H1 (cell line): Measurements from ENCODE around the gene ACSL6. TPM values are rescaled to one million over a fixed set of nuclear protein-coding genes. Genes with fewer than 3 reads are reported as not detected.

Experiments
- CTCF ChIA-PET: fragments of 300-600 bp; sonication (Branson Sonifier 250); formaldehyde crosslinking; loops from one replicate; lab custom pipeline; 2021; ENCODE audit not compliant: partially characterized antibody; lab: Charles Lee
- POLR2A ChIA-PET: fragments of 300-600 bp; sonication (Branson Sonifier 250); formaldehyde crosslinking; loops from one replicate; lab custom pipeline; 2021; ENCODE audit warnings: inconsistent platforms; ENCODE audit not compliant: partially characterized antibody; lab: Charles Lee
- DNase-seq, 2 experiments: peaks; one replicate each; pipeline versions ENCODE4 v3.0.0 to v3.0.0-alpha.2; 2010 to 2022; ENCODE audit warnings: low spot score in 2 of 2, low read depth in 1 of 2, mixed read lengths in 1 of 2
- FAIRE-seq: peaks from 2 replicates; lab custom pipeline; 2011; peaks lifted over from hg19 to GRCh38; lab: Jason Lieb, UNC
- H2AFZ ChIP-seq: 2 replicates; pipeline ENCODE4 v1.8.1; 2012; ENCODE audit warnings: low read length, inconsistent platforms
- H2AK5ac ChIP-seq: 2 replicates; pipeline ENCODE4 v1.6.1; 2013; ENCODE audit warnings: low read depth, low read length
- H2BK120ac ChIP-seq: replicated peaks from 2 replicates; pipeline ENCODE3; 2013; ENCODE audit warnings: low read depth, low read length, inconsistent platforms
- H2BK12ac ChIP-seq: 2 replicates; pipeline ENCODE4 v1.6.1; 2013; ENCODE audit warnings: low read depth, low read length
- H2BK15ac ChIP-seq: 2 replicates; pipeline ENCODE4 v1.6.1; 2013; ENCODE audit warnings: low read length
- H2BK20ac ChIP-seq: 2 replicates; pipeline ENCODE4 v1.6.1; 2013; ENCODE audit warnings: low read length
- H2BK5ac ChIP-seq: 2 replicates; pipeline ENCODE4 v1.6.1; 2013; ENCODE audit warnings: low read depth, low read length
- H3K14ac ChIP-seq: 2 replicates; pipeline ENCODE4 v1.6.1; 2013; ENCODE audit warnings: inconsistent platforms; ENCODE audit not compliant: insufficient read length
- H3K18ac ChIP-seq: 2 replicates; pipeline ENCODE4 v1.6.1; 2013; ENCODE audit warnings: low read length; ENCODE audit errors: extremely low read depth
- H3K23ac ChIP-seq: 2 replicates; pipeline ENCODE4 v1.6.1; 2013; ENCODE audit warnings: inconsistent platforms; ENCODE audit not compliant: insufficient read length
- H3K23me2 ChIP-seq: 2 replicates; pipeline ENCODE4 v1.6.1; 2013; ENCODE audit warnings: low read depth, low read length
- H3K27ac ChIP-seq: 2 replicates; pipeline ENCODE4 v1.6.1; 2011; ENCODE audit warnings: low read depth, low read length, inconsistent platforms
- H3K27me3 ChIP-seq, 4 experiments: replicated peaks in 1 of 4; 1 replicate in 1 of 4; 2 replicates in 3 of 4; pipeline versions ENCODE4 v1.6.1 to v1.8.1; 2011 to 2013; ENCODE audit warnings: low read length in 3 of 4, mild to moderate bottlenecking in 3 of 4, inconsistent platforms in 2 of 4, mixed read lengths in 2 of 4, moderate library complexity in 1 of 4; ENCODE audit not compliant: control insufficient read depth in 3 of 4, insufficient read depth in 3 of 4; ENCODE audit errors: extremely low read depth in 1 of 4
- H3K36me3 ChIP-seq, 4 experiments: 2 replicates each; pipeline versions ENCODE4 v1.6.1 to v1.8.1; 2011 to 2013; ENCODE audit warnings: mild to moderate bottlenecking in 4 of 4, low read length in 3 of 4, moderate library complexity in 2 of 4, control low read depth in 1 of 4, inconsistent platforms in 1 of 4; ENCODE audit not compliant: insufficient read depth in 4 of 4, control insufficient read depth in 2 of 4
- H3K4ac ChIP-seq: replicated peaks from 2 replicates; pipeline ENCODE3; 2013; ENCODE audit warnings: low read length, low read depth, mixed read lengths, inconsistent platforms; ENCODE audit not compliant: insufficient read length
- H3K4me1 ChIP-seq, 4 experiments: replicated peaks in 1 of 4; 1 replicate in 1 of 4; 2 replicates in 3 of 4; pipeline versions ENCODE4 v1.6.1 to v1.8.1; 2011 to 2013; ENCODE audit warnings: low read length in 3 of 4, inconsistent platforms in 2 of 4, mixed read lengths in 1 of 4; ENCODE audit not compliant: insufficient read depth in 4 of 4, control insufficient read depth in 3 of 4
- H3K4me2 ChIP-seq, 2 experiments: 2 replicates each; pipeline versions ENCODE4 v1.6.1 to v1.8.1; 2011 to 2013; ENCODE audit warnings: low read depth in 2 of 2, low read length in 2 of 2, control low read depth in 1 of 2, inconsistent platforms in 1 of 2, mild to moderate bottlenecking in 1 of 2; ENCODE audit not compliant: insufficient read depth in 1 of 2
- H3K4me3 ChIP-seq, 4 experiments: fragments of 200-600, 300-600 bp in 1 of 4; sonication (generic), shearing (Covaris generic), sonication (Bioruptor Twin) in 1 of 4; 2 replicates each; pipeline versions ENCODE4 v1.5.1 to v1.8.1; 2011 to 2016; ENCODE audit warnings: low read length in 4 of 4, low read depth in 3 of 4, control low read depth in 2 of 4, inconsistent platforms in 2 of 4, mild to moderate bottlenecking in 2 of 4, mixed read lengths in 1 of 4, moderate library complexity in 1 of 4; ENCODE audit not compliant: insufficient read depth in 2 of 4; ENCODE audit errors: extremely low read depth in 1 of 4
- H3K56ac ChIP-seq: replicated peaks from 2 replicates; pipeline ENCODE3; 2013; ENCODE audit warnings: low read depth, mild to moderate bottlenecking, mixed read lengths, low read length, inconsistent platforms; ENCODE audit not compliant: insufficient read length
- H3K79me1 ChIP-seq: 2 replicates; pipeline ENCODE4 v1.6.1; 2013; ENCODE audit warnings: low read depth, low read length, control low read depth
- H3K79me2 ChIP-seq, 2 experiments: 2 replicates each; pipeline versions ENCODE4 v1.6.1 to v1.8.1; 2012 to 2013; ENCODE audit warnings: low read length in 2 of 2, mild to moderate bottlenecking in 2 of 2, inconsistent platforms in 1 of 2; ENCODE audit not compliant: insufficient read depth in 2 of 2, control insufficient read depth in 1 of 2
- H3K9ac ChIP-seq, 4 experiments: replicated peaks in 1 of 4; 1 replicate in 1 of 4; 2 replicates in 3 of 4; pipeline versions ENCODE4 v1.6.1 to v1.8.1; 2011 to 2013; ENCODE audit warnings: low read depth in 3 of 4, low read length in 3 of 4, control low read depth in 2 of 4, mild to moderate bottlenecking in 2 of 4, moderate library complexity in 2 of 4, inconsistent platforms in 1 of 4; ENCODE audit errors: extremely low read depth in 1 of 4
- H3K9me3 ChIP-seq, 2 experiments: 2 replicates each; pipeline versions ENCODE4 v1.6.1 to v1.8.1; 2012 to 2013; ENCODE audit warnings: mild to moderate bottlenecking in 2 of 2, moderate library complexity in 2 of 2, control low read depth in 1 of 2, inconsistent platforms in 1 of 2, low read depth in 1 of 2, low read length in 1 of 2, mixed read lengths in 1 of 2; ENCODE audit not compliant: insufficient read depth in 2 of 2
- H4K20me1 ChIP-seq, 2 experiments: replicated peaks in 1 of 2; 2 replicates each; pipeline versions ENCODE3 to v1.8.1; 2011 to 2013; ENCODE audit warnings: inconsistent platforms in 2 of 2, low read length in 2 of 2, mild to moderate bottlenecking in 1 of 2; ENCODE audit not compliant: insufficient read depth in 2 of 2, control insufficient read depth in 1 of 2
- H4K5ac ChIP-seq: 2 replicates; pipeline ENCODE4 v1.6.1; 2013; ENCODE audit warnings: low read length, low read depth, mixed read lengths, inconsistent platforms; ENCODE audit not compliant: insufficient read length
- H4K8ac ChIP-seq: 2 replicates; pipeline ENCODE4 v1.8.0; 2013; ENCODE audit warnings: mild to moderate bottlenecking, moderate library complexity, low read length, inconsistent platforms; ENCODE audit not compliant: insufficient read depth; ENCODE audit errors: extremely low read depth
- H4K91ac ChIP-seq: replicated peaks from 2 replicates; pipeline ENCODE3; 2013; ENCODE audit warnings: low read length, mixed read lengths, inconsistent platforms; ENCODE audit not compliant: insufficient read length
- CBX5 ChIP-seq: fragments of 300-800, 300-1000 bp; sonication (generic); IDR thresholded peaks from 2 replicates; pipeline ENCODE4 v1.7.1; 2016; ENCODE audit warnings: antibody characterized with exemption, low read length, low read depth
- EGR1 ChIP-seq: IDR thresholded peaks from 2 replicates; pipeline ENCODE4 v1.6.1; 2011; ENCODE audit warnings: low read depth, low read length, borderline replicate concordance
- EP300 ChIP-seq, 2 experiments: IDR thresholded peaks; 1 replicate in 1 of 2; 2 replicates in 1 of 2; pipeline ENCODE4 v1.6.1; 2011 to 2012; ENCODE audit warnings: low read depth in 2 of 2, low read length in 2 of 2, mild to moderate bottlenecking in 2 of 2, borderline replicate concordance in 1 of 2, inconsistent platforms in 1 of 2, moderate library complexity in 1 of 2
- GABPA ChIP-seq: IDR thresholded peaks from 2 replicates; pipeline ENCODE4 v1.6.1; 2011; ENCODE audit warnings: mild to moderate bottlenecking, low read length, moderate library complexity, borderline replicate concordance; ENCODE audit not compliant: insufficient read depth
- POLR2A ChIP-seq, 2 experiments: IDR thresholded peaks; 1 replicate in 1 of 2; 2 replicates in 1 of 2; pipeline ENCODE4 v1.6.1; 2011; ENCODE audit warnings: low read depth in 2 of 2, low read length in 2 of 2, mild to moderate bottlenecking in 2 of 2; ENCODE audit errors: control extremely low read depth in 1 of 2
- SIN3A ChIP-seq, 2 experiments: IDR thresholded peaks in 1 of 2; conservative IDR thresholded peaks in 1 of 2; 2 replicates each; pipeline ENCODE4 v1.6.1; 2011 to 2012; ENCODE audit warnings: low read length in 2 of 2, improper control_type of control experiment in 1 of 2, low read depth in 1 of 2, mild to moderate bottlenecking in 1 of 2
- SP1 ChIP-seq: IDR thresholded peaks from 2 replicates; pipeline ENCODE4 v1.6.1; 2011; ENCODE audit warnings: low read depth, low read length
- SRF ChIP-seq: IDR thresholded peaks from 2 replicates; pipeline ENCODE4 v1.6.1; 2011; ENCODE audit warnings: mild to moderate bottlenecking, low read depth, low read length, moderate library complexity
- SUZ12 ChIP-seq: fragments of 200-600 bp; sonication (generic); IDR thresholded peaks from 2 replicates; pipeline ENCODE4 v1.6.1; 2012; ENCODE audit warnings: mild to moderate bottlenecking, inconsistent platforms, low read length, moderate library complexity, mixed read lengths
- WGBS, 2 experiments: shearing (Covaris generic) in 1 of 2; methylation state at CpG; one replicate each; pipeline versions ENCODE4 v1.1.6 to v1.1.7; 2013 to 2015; ENCODE audit warnings: low lambda C conversion rate in 2 of 2, mixed read lengths in 2 of 2, inconsistent platforms in 1 of 2, low coverage in 1 of 2, missing lambda C conversion rate in 1 of 2; ENCODE audit not compliant: insufficient replicate concordance in 2 of 2, insufficient coverage in 1 of 2, insufficient read length in 1 of 2; ENCODE audit errors: extremely low coverage in 1 of 2, missing lambda C conversion rate in 1 of 2; 5-methylcytosine and 5-hydroxymethylcytosine counted together
- polyA plus RNA-seq, 7 experiments: library from polyadenylated mRNA; depleted of rRNA in 3 of 7; stranded (reverse) in 5 of 7; unstranded in 2 of 7; fragments of >200 nt in 5 of 7; fragments of 200-250 nt in 2 of 7; gene quantifications; 1 replicate in 5 of 7; 2 replicates in 1 of 7; 4 replicates in 1 of 7; pipeline versions ENCODE4 v1.2.1 to v1.2.3, GENCODE V29; 2011 to 2013; ENCODE audit warnings: missing spikeins in 2 of 7, mixed read lengths in 2 of 7
- total RNA-seq: library from RNA; stranded (reverse); fragmentation: NEBNext Ultra II Directional; extraction: Animal tissue kit (Norgen Biotek cat#: 25700); gene quantifications from 2 replicates; pipeline ENCODE4 v1.2.1, GENCODE V29; 2021

Gene ACSL6
- total and polyA plus RNA-seq, 2 of the 8 experiments (the other 6 are each of a cell fraction or from before 2014, with no cell fraction given), result 2.3 to 2.4 TPM

- FAIRE-seq (no peak), DNase-seq (peak in 1 of 2 experiments; percentile 34)
- Histone ChIP-seq H3K36me3 (no peaks in the 10 kb centered on the region), H2BK120ac (no peak within 1 kb of the TSS), H2BK20ac (no peak within 1 kb of the TSS), H2BK12ac (no peak within 1 kb of the TSS), H3K14ac (no peak within 1 kb of the TSS), H2AK5ac (no peak within 1 kb of the TSS), H3K27ac (no peak within 1 kb of the TSS), H3K4me1 (no peaks in the 10 kb centered on the region; a peak in 1 of 7 replicates), H3K18ac (no peak within 1 kb of the TSS), H4K20me1 (no peaks in the 10 kb centered on the region), H3K9me3 (no peaks in the 10 kb centered on the region), H2AFZ (no peak within 1 kb of the TSS), H3K23me2 (no peaks in the 10 kb centered on the region), H4K8ac (no peak within 1 kb of the TSS; the same call in 1 of the 2 replicates), H3K79me2 (no peaks in the 10 kb centered on the region), H3K27me3 (no peaks in the 10 kb centered on the region), H4K5ac (no peak within 1 kb of the TSS), H3K4me2 (no peak within 1 kb of the TSS), H3K23ac (no peak within 1 kb of the TSS), H3K4ac (no peak within 1 kb of the TSS), H3K9ac (no peak within 1 kb of the TSS), H3K79me1 (no peaks in the 10 kb centered on the region), H4K91ac (no peak within 1 kb of the TSS), H3K56ac (no peak within 1 kb of the TSS), H2BK15ac (no peak within 1 kb of the TSS), H3K4me3 (no peak within 1 kb of the TSS), H2BK5ac (no peak within 1 kb of the TSS)
- TF ChIP-seq SP1 (no peak), EP300 (IDR thresholded peaks at IDR 0.05; ENCODE audit: borderline replicate concordance in 1 of 2, low read depth in 2 of 2, low read length in 2 of 2) (no peak), CBX5 (no peak), POLR2A (IDR thresholded peaks at IDR 0.05; ENCODE audit: control extremely low read depth in 1 of 2, low read depth in 2 of 2, low read length in 2 of 2) (no peak), SIN3A (conservative IDR thresholded peaks at IDR 0.05 in 1 of 2, IDR thresholded peaks at IDR 0.05 in 1 of 2; ENCODE audit: low read depth in 1 of 2, low read length in 2 of 2) (no peak), SUZ12 (no peak), SRF (no peak), EGR1 (no peak), GABPA (no peak)
- ChIA-PET CTCF (interaction anchor here (0.5 to 4.3 kb wide), 8 partner anchors 24 to 422 kb away, joined by 3 to 39 read pairs (median 3); no protein-coding TSS in a partner anchor), POLR2A (interaction anchor here (1.2 kb wide), 1 partner anchor 264 kb away, joined by 3 read pairs; the partner anchor contains the start of gene FNIP1)
- 91% methylated on average over 16 of the region's 16 CpGs; no CpG with 5 or more reads in 1 of the 2 experiments for WGBS, 2 experiments
Measured at GRCh38 chr5:132060501-132061161, 49.2 kb upstream of the ACSL6 start, which contains the start of gene IL3. Gene IL3 (plus strand): TSS chr5:132060655. CDS start chr5:132060707, 52 bp downstream.
